Right renal pelvis (tissue), 4 donors: ENCODE results near the gene NEK4. TPM values are rescaled to one million over a fixed set of nuclear protein-coding genes. Genes with fewer than 3 reads are reported as not detected.
"Not testable (repeated sequence)": the region's sequence is repeated elsewhere in the genome, so short reads cannot be mapped to it uniquely, and the experiment has no call there.

ENCODE experiments used
- DNase-seq, 4 donors: peaks; one replicate each; pipeline ENCODE4 v3.0.0-alpha.2; 2013; ENCODE audit warnings: low read depth in 4 of 4, low spot score in 3 of 4, missing footprints in 1 of 4
- polyA plus RNA-seq, 4 donors: library from polyadenylated mRNA; unstranded; fragments of 120-200 nt; gene quantifications; one replicate each; pipeline ENCODE4 v1.2.1, GENCODE V29; 2013; ENCODE audit not compliant: insufficient read length in 4 of 4

The NEK4 gene
- polyA plus RNA-seq, 4 donors, result 23.0 to 27.6 (median 25.6) TPM

- DNase-seq, result no peak
Observed at GRCh38 chr3:52743152-52743551, 27.6 kb downstream of the NEK4 start.

GRCh38 chr3:52742418-52743041 is 28.2 kb downstream of the NEK4 start:
- DNase-seq, result peak in 2 of 4 donors; percentile 7 to 12

GRCh38 chr3:52739730-52740129 is 31.0 kb downstream of the NEK4 start:
- DNase-seq, result no peak

GRCh38 chr3:52733256-52733891 is 37.4 kb downstream of the NEK4 start:
- DNase-seq, result no peak

- DNase-seq, result no peak
Observed at GRCh38 chr3:52731590-52731989, 39.1 kb downstream of the NEK4 start.

GRCh38 chr3:52730681-52731080 is 40.1 kb downstream of the NEK4 start:
- DNase-seq, result no peak

- not testable (repeated sequence) for DNase-seq
Observed at GRCh38 chr3:52728753-52729152, 42.0 kb downstream of the NEK4 start.

- DNase-seq, result no peak
Observed at GRCh38 chr3:52724511-52724910, 46.2 kb downstream of the NEK4 start.

GRCh38 chr3:52723935-52724334 is 46.8 kb downstream of the NEK4 start:
- no peak for DNase-seq

GRCh38 chr3:52722491-52722890 is 48.2 kb downstream of the NEK4 start:
- DNase-seq, result no peak

- no peak for DNase-seq
Observed at GRCh38 chr3:52721730-52722008, 49.1 kb downstream of the NEK4 start.

GRCh38 chr3:52721002-52721729 is 49.6 kb downstream of the NEK4 start:
- DNase-seq, result no peak

GRCh38 chr3:52719618-52720017 is 51.1 kb downstream of the NEK4 start:
- DNase-seq, result no peak

- DNase-seq, result no peak
Observed at GRCh38 chr3:52715714-52716305, 54.9 kb downstream of the NEK4 start.

- peak in 1 of 4 donors; percentile 14 for DNase-seq
Observed at GRCh38 chr3:52714335-52715302, 56.1 kb downstream of the NEK4 start.

GRCh38 chr3:52712291-52713212 is 58.2 kb downstream of the NEK4 start:
- DNase-seq, result no peak

GRCh38 chr3:52710512-52710911 is 60.2 kb downstream of the NEK4 start:
- no peak for DNase-seq

GRCh38 chr3:52707585-52707984 is 63.2 kb downstream of the NEK4 start:
- DNase-seq, result no peak
